Measurements from ENCODE around the gene UQCRH.

UQCRH gene

GRCh38 chr1:46302641-46303037 lies 859 bp upstream of the UQCRH start:
- no peak overlapping the region for H4K8ac ChIP-seq (ENCODE audit: low read depth, low read length)
- H3K4ac ChIP-seq (ENCODE audit: low read length), result peak overlapping the region; percentile 69
- peak overlapping the region; percentile 44 for H2AK5ac ChIP-seq (ENCODE audit: low read depth, low read length)
- H3K4me2 ChIP-seq (ENCODE audit: insufficient read depth, low read length, poor library complexity, severe bottlenecking), result peak overlapping the region; percentile 98
- H3K27ac ChIP-seq (replicated peaks; ENCODE audit: low read length), result peak overlapping the region; percentile 86
- H3K23ac ChIP-seq (ENCODE audit: low read depth, low read length, poor library complexity), result peak overlapping the region; percentile 94
- H3K4me3 ChIP-seq (ENCODE audit: low read length in 2 of 2), result peak overlapping the region; percentile 87 to 93
- H2AFZ ChIP-seq (ENCODE audit: low read length), result peak overlapping the region; percentile 86
- peaks cover 6% of the 10 kb centered on the region for H3K79me1 ChIP-seq (ENCODE audit: low read depth, low read length)
- H2BK15ac ChIP-seq (ENCODE audit: low read length), result peak overlapping the region; percentile 83
- no peaks in the 10 kb centered on the region for H3K9me3 ChIP-seq (replicated peaks in 1 of 2; ENCODE audit: control insufficient read depth in 2 of 2, insufficient read depth in 1 of 2, low read depth in 1 of 2, low read length in 2 of 2)
- peak overlapping the region; percentile 98 for H3K18ac ChIP-seq (ENCODE audit: low read length)
- no peaks in the 10 kb centered on the region for H3K27me3 ChIP-seq (ENCODE audit: control insufficient read depth in 3 of 3, insufficient read depth in 3 of 3, low read depth in 1 of 3, low read length in 3 of 3)
- H2BK120ac ChIP-seq (ENCODE audit: low read depth, low read length), result peak overlapping the region; percentile 72
- peak overlapping the region; percentile 3 for H4K91ac ChIP-seq (ENCODE audit: low read depth, low read length, poor library complexity)
- no peak for DNase-seq (ENCODE audit: low spot score)
- H3K4me1 ChIP-seq (ENCODE audit: control insufficient read depth in 2 of 2, insufficient read depth in 1 of 2, low read depth in 1 of 2, low read length in 2 of 2), result peaks cover 10 to 12% of the 10 kb centered on the region in 2 donors
- peak overlapping the region; percentile 98 for H3K9ac ChIP-seq (ENCODE audit: low read depth, low read length, poor library complexity)
- peak overlapping the region; percentile 98 for H2BK5ac ChIP-seq (ENCODE audit: low read length)
- H2BK12ac ChIP-seq (ENCODE audit: low read length), result peak overlapping the region; percentile 16
- H3K14ac ChIP-seq (ENCODE audit: low read length), result peak overlapping the region; percentile 73
- WGBS, 2 donors (ENCODE audit: extremely low coverage in 2 of 2, insufficient read length in 2 of 2, insufficient replicate concordance in 1 of 2), result no CpG with 5 or more reads among the region's 32 CpGs
- peaks cover 0 to 29% of the 10 kb centered on the region in 2 donors for H3K36me3 ChIP-seq (replicated peaks in 1 of 2; ENCODE audit: control insufficient read depth in 2 of 2, insufficient read depth in 2 of 2, low read length in 2 of 2)

GRCh38 chr1:46303872-46304326 lies 401 bp downstream of the UQCRH start:
- Histone ChIP-seq H3K9me3 (replicated peaks in 1 of 2; ENCODE audit: control insufficient read depth in 2 of 2, insufficient read depth in 1 of 2, low read depth in 1 of 2, low read length in 2 of 2) (no peaks in the 10 kb centered on the region), H3K23ac (ENCODE audit: low read depth, low read length, poor library complexity) (no peak overlapping the region), H3K4me3 (ENCODE audit: low read length in 2 of 2) (peak overlapping the region; percentile 87 to 93), H2AK5ac (ENCODE audit: low read depth, low read length) (no peak overlapping the region), H4K91ac (ENCODE audit: low read depth, low read length, poor library complexity) (no peak overlapping the region), H3K79me1 (ENCODE audit: low read depth, low read length) (peaks cover 6% of the 10 kb centered on the region), H2BK15ac (ENCODE audit: low read length) (no peak overlapping the region), H2BK5ac (ENCODE audit: low read length) (no peak overlapping the region), H2AFZ (ENCODE audit: low read length) (peak overlapping the region; percentile 86), H3K4ac (ENCODE audit: low read length) (no peak overlapping the region), H2BK120ac (ENCODE audit: low read depth, low read length) (no peak overlapping the region), H3K9ac (ENCODE audit: low read depth, low read length, poor library complexity) (peak overlapping the region; percentile 97), H3K18ac (ENCODE audit: low read length) (no peak overlapping the region), H3K14ac (ENCODE audit: low read length) (no peak overlapping the region), H3K27me3 (ENCODE audit: control insufficient read depth in 3 of 3, insufficient read depth in 3 of 3, low read depth in 1 of 3, low read length in 3 of 3) (no peaks in the 10 kb centered on the region), H3K36me3 (replicated peaks in 1 of 2; ENCODE audit: control insufficient read depth in 2 of 2, insufficient read depth in 2 of 2, low read length in 2 of 2) (peaks cover 0 to 30% of the 10 kb centered on the region in 2 donors), H3K4me1 (ENCODE audit: control insufficient read depth in 2 of 2, insufficient read depth in 1 of 2, low read depth in 1 of 2, low read length in 2 of 2) (peaks cover 10 to 12% of the 10 kb centered on the region in 2 donors), H3K4me2 (ENCODE audit: insufficient read depth, low read length, poor library complexity, severe bottlenecking) (peak overlapping the region; percentile 51), H2BK12ac (ENCODE audit: low read length) (no peak overlapping the region), H4K8ac (ENCODE audit: low read depth, low read length) (no peak overlapping the region), H3K27ac (replicated peaks; ENCODE audit: low read length) (peak overlapping the region; percentile 11)
- peak; percentile 9 for DNase-seq (ENCODE audit: low spot score)
- no CpG with 5 or more reads among the region's 14 CpGs for WGBS, 2 donors (ENCODE audit: extremely low coverage in 2 of 2, insufficient read length in 2 of 2, insufficient replicate concordance in 1 of 2)

- H3K36me3 ChIP-seq (replicated peaks in 1 of 2; ENCODE audit: control insufficient read depth in 2 of 2, insufficient read depth in 2 of 2, low read length in 2 of 2), result peaks cover 13 to 48% of the 10 kb centered on the region in 2 donors
- H2BK12ac ChIP-seq (ENCODE audit: low read length), result no peak overlapping the region
- H3K4me1 ChIP-seq (ENCODE audit: control insufficient read depth in 2 of 2, insufficient read depth in 1 of 2, low read depth in 1 of 2, low read length in 2 of 2), result peaks cover 2 to 7% of the 10 kb centered on the region in 2 donors
- no peak overlapping the region for H3K14ac ChIP-seq (ENCODE audit: low read length)
- no peak overlapping the region for H3K27ac ChIP-seq (replicated peaks; ENCODE audit: low read length)
- no peak overlapping the region for H3K4ac ChIP-seq (ENCODE audit: low read length)
- no peak overlapping the region for H4K8ac ChIP-seq (ENCODE audit: low read depth, low read length)
- WGBS, 2 donors (ENCODE audit: extremely low coverage in 2 of 2, insufficient read length in 2 of 2, insufficient replicate concordance in 1 of 2), result no CpG with 5 or more reads among the region's 8 CpGs
- no peak overlapping the region for H2AK5ac ChIP-seq (ENCODE audit: low read depth, low read length)
- no peak overlapping the region for H2BK120ac ChIP-seq (ENCODE audit: low read depth, low read length)
- no peak overlapping the region for H3K23ac ChIP-seq (ENCODE audit: low read depth, low read length, poor library complexity)
- no peaks in the 10 kb centered on the region for H3K27me3 ChIP-seq (ENCODE audit: control insufficient read depth in 3 of 3, insufficient read depth in 3 of 3, low read depth in 1 of 3, low read length in 3 of 3)
- H3K18ac ChIP-seq (ENCODE audit: low read length), result no peak overlapping the region
- H3K4me3 ChIP-seq (ENCODE audit: low read length in 2 of 2), result no peak overlapping the region
- no peak for DNase-seq (ENCODE audit: low spot score)
- no peaks in the 10 kb centered on the region for H3K9me3 ChIP-seq (replicated peaks in 1 of 2; ENCODE audit: control insufficient read depth in 2 of 2, insufficient read depth in 1 of 2, low read depth in 1 of 2, low read length in 2 of 2)
- H2BK5ac ChIP-seq (ENCODE audit: low read length), result no peak overlapping the region
- no peak overlapping the region for H3K4me2 ChIP-seq (ENCODE audit: insufficient read depth, low read length, poor library complexity, severe bottlenecking)
- H3K79me1 ChIP-seq (ENCODE audit: low read depth, low read length), result peaks cover 8% of the 10 kb centered on the region
- no peak overlapping the region for H4K91ac ChIP-seq (ENCODE audit: low read depth, low read length, poor library complexity)
- H3K9ac ChIP-seq (ENCODE audit: low read depth, low read length, poor library complexity), result no peak overlapping the region
- no peak overlapping the region for H2AFZ ChIP-seq (ENCODE audit: low read length)
- no peak overlapping the region for H2BK15ac ChIP-seq (ENCODE audit: low read length)
Measured at GRCh38 chr1:46306159-46306530, 2.6 kb downstream of the UQCRH start.

GRCh38 chr1:46309401-46310159 lies 6.1 kb downstream of the UQCRH start:
- Histone ChIP-seq H3K18ac (ENCODE audit: low read length) (no peak overlapping the region), H3K23ac (ENCODE audit: low read depth, low read length, poor library complexity) (no peak overlapping the region), H3K27me3 (ENCODE audit: control insufficient read depth in 3 of 3, insufficient read depth in 3 of 3, low read depth in 1 of 3, low read length in 3 of 3) (no peaks in the 10 kb centered on the region), H3K4me3 (ENCODE audit: low read length in 2 of 2) (no peak overlapping the region), H2BK5ac (ENCODE audit: low read length) (no peak overlapping the region), H2AK5ac (ENCODE audit: low read depth, low read length) (no peak overlapping the region), H2AFZ (ENCODE audit: low read length) (no peak overlapping the region), H3K79me1 (ENCODE audit: low read depth, low read length) (peaks cover 2% of the 10 kb centered on the region), H4K8ac (ENCODE audit: low read depth, low read length) (no peak overlapping the region), H2BK120ac (ENCODE audit: low read depth, low read length) (no peak overlapping the region), H3K4me2 (ENCODE audit: insufficient read depth, low read length, poor library complexity, severe bottlenecking) (no peak overlapping the region), H3K27ac (replicated peaks; ENCODE audit: low read length) (no peak overlapping the region), H3K9me3 (replicated peaks in 1 of 2; ENCODE audit: control insufficient read depth in 2 of 2, insufficient read depth in 1 of 2, low read depth in 1 of 2, low read length in 2 of 2) (no peaks in the 10 kb centered on the region), H3K4ac (ENCODE audit: low read length) (no peak overlapping the region), H3K4me1 (ENCODE audit: control insufficient read depth in 2 of 2, insufficient read depth in 1 of 2, low read depth in 1 of 2, low read length in 2 of 2) (peaks cover 2% of the 10 kb centered on the region in 2 donors), H3K9ac (ENCODE audit: low read depth, low read length, poor library complexity) (no peak overlapping the region), H3K36me3 (replicated peaks in 1 of 2; ENCODE audit: control insufficient read depth in 2 of 2, insufficient read depth in 2 of 2, low read length in 2 of 2) (peaks cover 26 to 80% of the 10 kb centered on the region in 2 donors), H2BK15ac (ENCODE audit: low read length) (no peak overlapping the region), H2BK12ac (ENCODE audit: low read length) (no peak overlapping the region), H3K14ac (ENCODE audit: low read length) (no peak overlapping the region), H4K91ac (ENCODE audit: low read depth, low read length, poor library complexity) (no peak overlapping the region)
- no CpG with 5 or more reads among the region's 16 CpGs for WGBS, 2 donors (ENCODE audit: extremely low coverage in 2 of 2, insufficient read length in 2 of 2, insufficient replicate concordance in 1 of 2)
- no peak for DNase-seq (ENCODE audit: low spot score)
